T47D (cell line): ENCODE measurements around the gene SEC63.

Experiments
- DNase-seq, 2 experiments: peaks; one replicate each; pipeline versions ENCODE4 v3.0.0 to v3.0.0-alpha.2; 2011 to 2012; ENCODE audit warnings: low read depth in 1 of 2, low spot score in 1 of 2
- JUND ChIP-seq: IDR thresholded peaks from 2 replicates; pipeline ENCODE4 v1.6.1; 2012; ENCODE audit warnings: low read depth
- in situ Hi-C: cut with HindIII; loops from 2 replicates; pipeline ENCODE4 v1.10.0; 2016; ENCODE audit warnings: low sequenced_read_pairs, low pct_unique_long_range_greater_than_20kb

Gene SEC63

GRCh38 chr6:107823047-107823557 is 134.9 kb downstream of the SEC63 start:
- no peak for TF ChIP-seq JUND
- DNase-seq: no peak
- in situ Hi-C loops: no loop called here

GRCh38 chr6:107822176-107823046 is 135.6 kb downstream of the SEC63 start:
- in situ Hi-C loops: no loop called here
- no peak for TF ChIP-seq JUND
- no peak for DNase-seq

GRCh38 chr6:107821591-107821990 is 136.4 kb downstream of the SEC63 start:
- TF ChIP-seq JUND: no peak
- in situ Hi-C loops: no loop called here
- no peak for DNase-seq

GRCh38 chr6:107820338-107821261 is 137.4 kb downstream of the SEC63 start:
- no peak for TF ChIP-seq JUND
- in situ Hi-C loops: no loop called here
- DNase-seq: no peak

- TF ChIP-seq JUND: no peak
- peak in 1 of 2 experiments; percentile 15 for DNase-seq
- in situ Hi-C loops: no loop called here
Measured at GRCh38 chr6:107819964-107820337, 138.1 kb downstream of the SEC63 start.

GRCh38 chr6:107819217-107819616 is 138.8 kb downstream of the SEC63 start:
- no peak for DNase-seq
- in situ Hi-C loops: no loop called here
- no peak for TF ChIP-seq JUND

GRCh38 chr6:107818272-107818671 is 139.7 kb downstream of the SEC63 start:
- in situ Hi-C loops: no loop called here
- no peak for DNase-seq
- no peak for TF ChIP-seq JUND

GRCh38 chr6:107817784-107818183 is 140.2 kb downstream of the SEC63 start:
- in situ Hi-C loops: no loop called here
- TF ChIP-seq JUND: no peak
- DNase-seq: no peak
